ENCODE data around the gene ALG6.

ALG6 gene

DNA sequence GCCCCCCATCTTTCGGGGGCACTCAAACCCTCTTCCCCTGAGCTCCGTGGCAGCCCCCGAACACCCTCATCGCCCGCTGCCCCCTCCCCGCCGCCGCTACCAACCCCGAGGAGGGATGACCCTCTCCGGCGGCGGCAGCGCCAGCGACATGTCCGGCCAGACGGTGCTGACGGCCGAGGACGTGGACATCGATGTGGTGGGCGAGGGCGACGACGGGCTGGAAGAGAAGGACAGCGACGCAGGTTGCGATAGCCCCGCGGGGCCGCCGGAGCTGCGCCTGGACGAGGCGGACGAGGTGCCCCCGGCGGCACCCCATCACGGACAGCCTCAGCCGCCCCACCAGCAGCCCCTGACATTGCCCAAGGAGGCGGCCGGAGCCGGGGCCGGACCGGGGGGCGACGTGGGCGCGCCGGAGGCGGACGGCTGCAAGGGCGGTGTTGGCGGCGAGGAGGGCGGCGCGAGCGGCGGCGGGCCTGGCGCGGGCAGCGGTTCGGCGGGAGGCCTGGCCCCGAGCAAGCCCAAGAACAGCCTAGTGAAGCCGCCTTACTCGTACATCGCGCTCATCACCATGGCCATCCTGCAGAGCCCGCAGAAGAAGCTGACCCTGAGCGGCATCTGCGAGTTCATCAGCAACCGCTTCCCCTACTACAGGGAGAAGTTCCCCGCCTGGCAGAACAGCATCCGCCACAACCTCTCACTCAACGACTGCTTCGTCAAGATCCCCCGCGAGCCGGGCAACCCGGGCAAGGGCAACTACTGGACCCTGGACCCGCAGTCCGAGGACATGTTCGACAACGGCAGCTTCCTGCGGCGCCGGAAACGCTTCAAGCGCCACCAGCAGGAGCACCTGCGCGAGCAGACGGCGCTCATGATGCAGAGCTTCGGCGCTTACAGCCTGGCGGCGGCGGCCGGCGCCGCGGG lies 44.2 kb upstream of the ALG6 start:
- Histone ChIP-seq H3K27me3 (ENCODE audit: control insufficient read depth, insufficient read depth, low read length) (peaks cover 100% of the 10 kb centered on the region), H3K9ac (ENCODE audit: low read length) (peak overlapping the region; percentile 94), H3K27ac (ENCODE audit: low read depth, low read length) (peak overlapping the region; percentile 87; the same call in 1 of the 2 replicates)

DNA sequence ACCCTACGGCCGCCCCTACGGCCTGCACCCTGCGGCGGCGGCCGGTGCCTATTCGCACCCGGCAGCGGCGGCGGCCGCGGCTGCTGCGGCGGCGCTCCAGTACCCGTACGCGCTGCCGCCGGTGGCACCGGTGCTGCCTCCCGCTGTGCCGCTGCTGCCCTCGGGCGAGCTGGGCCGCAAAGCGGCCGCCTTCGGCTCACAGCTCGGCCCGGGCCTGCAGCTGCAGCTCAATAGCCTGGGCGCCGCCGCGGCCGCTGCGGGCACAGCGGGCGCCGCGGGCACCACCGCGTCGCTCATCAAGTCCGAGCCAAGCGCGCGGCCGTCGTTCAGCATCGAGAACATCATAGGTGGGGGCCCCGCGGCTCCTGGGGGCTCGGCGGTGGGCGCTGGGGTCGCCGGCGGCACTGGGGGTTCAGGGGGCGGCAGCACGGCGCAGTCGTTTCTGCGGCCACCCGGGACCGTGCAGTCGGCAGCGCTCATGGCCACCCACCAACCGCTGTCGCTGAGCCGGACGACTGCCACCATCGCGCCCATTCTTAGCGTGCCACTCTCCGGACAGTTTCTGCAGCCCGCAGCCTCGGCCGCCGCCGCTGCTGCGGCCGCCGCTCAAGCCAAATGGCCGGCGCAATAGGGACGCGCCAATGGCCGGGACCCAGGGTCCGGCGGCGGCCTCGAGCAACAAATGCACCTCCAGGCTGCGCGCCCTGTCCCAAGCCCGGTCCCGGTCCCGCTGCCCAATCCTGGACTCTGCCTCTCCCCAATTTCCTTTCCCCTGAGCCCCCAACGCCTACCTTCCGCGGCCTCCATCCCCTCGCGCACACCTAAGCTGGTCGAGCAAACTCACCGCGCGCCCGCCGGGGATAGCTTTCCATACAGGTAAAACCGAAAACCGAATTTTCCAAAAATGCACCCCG lies 43.3 kb upstream of the ALG6 start:
- peak overlapping the region; percentile 92 for H3K4me3 ChIP-seq (ENCODE audit: low read depth, low read length)
- H3K27ac ChIP-seq (ENCODE audit: low read depth, low read length): no peak overlapping the region
- H3K9ac ChIP-seq (ENCODE audit: low read length): peak overlapping the region; percentile 94
- no peaks in the 10 kb centered on the region for H3K9me3 ChIP-seq (ENCODE audit: control insufficient read depth, insufficient read depth, low read depth, low read length)
- peaks cover 29% of the 10 kb centered on the region for H3K4me1 ChIP-seq (ENCODE audit: control insufficient read depth, insufficient read depth, low read length)
- H3K36me3 ChIP-seq (ENCODE audit: control insufficient read depth, insufficient read depth, low read length): no peaks in the 10 kb centered on the region
- H3K27me3 ChIP-seq (ENCODE audit: control insufficient read depth, insufficient read depth, low read length): peaks cover 100% of the 10 kb centered on the region

More for the DNA sequence above, 44.2 kb upstream of the ALG6 start:
- no peaks in the 10 kb centered on the region for H3K36me3 ChIP-seq (ENCODE audit: control insufficient read depth, insufficient read depth, low read length)
- no peaks in the 10 kb centered on the region for H3K9me3 ChIP-seq (ENCODE audit: control insufficient read depth, insufficient read depth, low read depth, low read length)
- H3K4me3 ChIP-seq (ENCODE audit: low read depth, low read length): peak overlapping the region; percentile 92
- peaks cover 27% of the 10 kb centered on the region for H3K4me1 ChIP-seq (ENCODE audit: control insufficient read depth, insufficient read depth, low read length)

DNA sequence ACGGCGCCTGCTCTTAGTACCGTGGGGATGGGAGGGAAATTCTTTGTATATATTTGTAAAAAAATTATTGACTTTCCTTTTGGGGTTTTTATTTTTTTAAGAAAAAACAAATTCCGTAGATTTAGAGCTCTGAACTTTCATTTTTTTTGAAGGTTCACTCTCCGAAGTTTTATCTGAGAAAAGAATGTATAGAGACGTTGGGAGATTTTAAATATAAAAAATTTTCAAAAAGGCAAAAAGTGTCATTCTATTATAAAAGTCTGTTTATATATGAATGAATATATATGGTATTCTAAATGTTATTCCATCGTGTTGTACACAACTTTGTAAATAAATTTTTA lies 42.7 kb upstream of the ALG6 start:
- Histone ChIP-seq H3K4me3 (ENCODE audit: low read depth, low read length) (peak overlapping the region; percentile 92), H3K36me3 (ENCODE audit: control insufficient read depth, insufficient read depth, low read length) (no peaks in the 10 kb centered on the region), H3K27me3 (ENCODE audit: control insufficient read depth, insufficient read depth, low read length) (peaks cover 100% of the 10 kb centered on the region), H3K9ac (ENCODE audit: low read length) (peak overlapping the region; percentile 94), H3K9me3 (ENCODE audit: control insufficient read depth, insufficient read depth, low read depth, low read length) (no peaks in the 10 kb centered on the region), H3K27ac (ENCODE audit: low read depth, low read length) (no peak overlapping the region), H3K4me1 (ENCODE audit: control insufficient read depth, insufficient read depth, low read length) (peaks cover 31% of the 10 kb centered on the region)

DNA sequence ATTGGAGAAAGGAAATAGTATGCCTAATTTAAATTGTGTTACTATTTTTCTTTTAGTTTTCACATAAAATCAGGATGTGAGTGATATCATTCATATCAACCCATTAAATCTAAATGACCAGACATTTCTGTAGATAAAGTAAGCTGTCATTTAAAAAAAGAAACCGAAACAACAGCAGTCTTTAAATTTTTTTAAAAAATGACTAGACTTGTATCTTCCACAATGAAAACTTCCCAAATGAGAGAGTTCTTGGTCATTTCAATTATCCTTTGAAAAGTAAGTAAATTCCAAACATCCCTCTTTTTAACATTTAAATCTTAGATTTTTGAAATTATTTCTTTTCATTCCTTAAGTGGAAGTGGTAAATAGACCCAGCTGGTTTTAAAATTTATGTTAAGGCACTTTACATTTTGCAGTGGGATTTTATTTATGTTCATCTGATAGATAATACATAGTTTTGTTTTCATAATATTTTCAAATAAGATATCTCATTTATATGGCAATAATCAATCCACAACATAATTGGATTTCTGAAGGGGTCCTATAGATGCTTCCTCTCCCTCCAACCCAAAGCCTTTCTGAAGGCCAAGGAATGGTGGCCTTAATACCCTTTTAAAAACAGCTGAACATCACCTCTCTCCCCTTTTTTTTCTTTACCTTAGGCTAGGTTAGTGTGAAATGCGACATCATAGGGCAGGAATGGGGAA lies 42.0 kb upstream of the ALG6 start:
- Histone ChIP-seq H3K9me3 (ENCODE audit: control insufficient read depth, insufficient read depth, low read depth, low read length) (no peaks in the 10 kb centered on the region), H3K36me3 (ENCODE audit: control insufficient read depth, insufficient read depth, low read length) (no peaks in the 10 kb centered on the region), H3K4me3 (ENCODE audit: low read depth, low read length) (peak overlapping the region; percentile 92), H3K4me1 (ENCODE audit: control insufficient read depth, insufficient read depth, low read length) (peaks cover 28% of the 10 kb centered on the region), H3K9ac (ENCODE audit: low read length) (peak overlapping the region; percentile 6), H3K27me3 (ENCODE audit: control insufficient read depth, insufficient read depth, low read length) (peaks cover 100% of the 10 kb centered on the region), H3K27ac (ENCODE audit: low read depth, low read length) (no peak overlapping the region)

DNA sequence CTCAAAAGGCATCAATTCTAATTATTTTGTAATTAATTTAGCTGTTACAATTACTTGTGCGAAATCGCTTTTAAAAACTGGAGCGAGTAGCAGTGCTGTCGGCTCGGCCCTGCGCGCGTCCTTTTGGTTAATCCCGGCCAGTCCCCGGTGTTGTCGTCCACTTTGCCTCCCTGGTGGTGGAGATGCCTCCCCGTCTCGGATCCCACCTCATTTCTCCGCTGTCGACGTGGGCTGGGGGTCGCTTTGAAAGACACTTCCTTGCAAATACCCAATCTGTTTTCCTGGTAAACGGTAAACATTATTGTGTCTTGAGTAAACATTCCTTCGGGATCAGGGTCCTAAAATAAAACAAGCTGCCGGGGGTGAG lies 41.3 kb upstream of the ALG6 start:
- Histone ChIP-seq H3K9me3 (ENCODE audit: control insufficient read depth, insufficient read depth, low read depth, low read length) (no peaks in the 10 kb centered on the region), H3K4me1 (ENCODE audit: control insufficient read depth, insufficient read depth, low read length) (peaks cover 30% of the 10 kb centered on the region), H3K9ac (ENCODE audit: low read length) (peak overlapping the region; percentile 6), H3K27ac (ENCODE audit: low read depth, low read length) (no peak overlapping the region), H3K36me3 (ENCODE audit: control insufficient read depth, insufficient read depth, low read length) (no peaks in the 10 kb centered on the region), H3K4me3 (ENCODE audit: low read depth, low read length) (peak overlapping the region; percentile 92), H3K27me3 (ENCODE audit: control insufficient read depth, insufficient read depth, low read length) (peaks cover 100% of the 10 kb centered on the region)

DNA sequence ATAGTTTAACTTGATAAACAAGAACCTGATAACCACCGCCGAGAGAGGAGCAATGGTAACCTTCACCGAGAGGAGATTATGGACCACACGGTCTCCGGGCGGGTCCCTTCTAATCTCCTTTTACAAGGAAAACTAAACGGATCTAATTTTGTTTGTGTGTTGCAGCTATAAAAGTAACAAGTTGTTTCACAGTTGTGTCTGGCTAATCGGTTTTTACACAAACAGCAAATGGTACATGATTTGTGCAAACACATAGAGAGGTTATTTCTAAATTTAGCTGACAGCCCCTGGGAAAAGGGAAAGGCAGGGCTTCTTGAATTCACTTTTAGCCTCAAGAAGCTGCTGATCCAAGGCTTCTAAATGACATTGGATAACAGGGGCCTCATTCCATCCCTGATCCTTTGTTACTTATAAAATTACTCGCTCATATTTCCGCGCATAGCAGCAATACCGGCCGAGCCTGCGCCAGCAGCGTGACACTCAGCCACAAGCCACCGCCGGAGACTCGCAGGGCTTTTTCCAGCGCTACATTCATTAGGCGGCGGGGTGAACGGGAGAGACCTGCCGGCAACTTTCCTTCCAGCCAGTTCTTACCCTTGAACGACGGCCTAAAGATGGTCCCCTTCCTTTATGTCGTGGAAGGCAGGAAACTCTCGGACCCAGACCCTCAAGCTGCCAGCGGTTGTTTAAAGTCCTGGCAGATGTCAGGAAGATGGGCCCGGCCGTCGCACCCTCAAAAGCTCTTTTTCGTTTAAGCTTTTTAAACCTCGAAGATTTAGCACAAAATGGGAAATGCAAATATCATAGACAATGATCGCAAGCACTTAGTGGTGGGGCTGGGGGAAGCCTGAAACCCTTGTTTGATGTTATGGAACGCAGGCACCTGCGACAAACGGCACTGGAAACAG lies 40.7 kb upstream of the ALG6 start:
- H3K27me3 ChIP-seq (ENCODE audit: control insufficient read depth, insufficient read depth, low read length): peaks cover 100% of the 10 kb centered on the region
- H3K9ac ChIP-seq (ENCODE audit: low read length): peak overlapping the region; percentile 6
- peaks cover 35% of the 10 kb centered on the region for H3K4me1 ChIP-seq (ENCODE audit: control insufficient read depth, insufficient read depth, low read length)
- no peaks in the 10 kb centered on the region for H3K9me3 ChIP-seq (ENCODE audit: control insufficient read depth, insufficient read depth, low read depth, low read length)
- H3K36me3 ChIP-seq (ENCODE audit: control insufficient read depth, insufficient read depth, low read length): no peaks in the 10 kb centered on the region
- H3K27ac ChIP-seq (ENCODE audit: low read depth, low read length): no peak overlapping the region
- H3K4me3 ChIP-seq (ENCODE audit: low read depth, low read length): peak overlapping the region; percentile 92

DNA sequence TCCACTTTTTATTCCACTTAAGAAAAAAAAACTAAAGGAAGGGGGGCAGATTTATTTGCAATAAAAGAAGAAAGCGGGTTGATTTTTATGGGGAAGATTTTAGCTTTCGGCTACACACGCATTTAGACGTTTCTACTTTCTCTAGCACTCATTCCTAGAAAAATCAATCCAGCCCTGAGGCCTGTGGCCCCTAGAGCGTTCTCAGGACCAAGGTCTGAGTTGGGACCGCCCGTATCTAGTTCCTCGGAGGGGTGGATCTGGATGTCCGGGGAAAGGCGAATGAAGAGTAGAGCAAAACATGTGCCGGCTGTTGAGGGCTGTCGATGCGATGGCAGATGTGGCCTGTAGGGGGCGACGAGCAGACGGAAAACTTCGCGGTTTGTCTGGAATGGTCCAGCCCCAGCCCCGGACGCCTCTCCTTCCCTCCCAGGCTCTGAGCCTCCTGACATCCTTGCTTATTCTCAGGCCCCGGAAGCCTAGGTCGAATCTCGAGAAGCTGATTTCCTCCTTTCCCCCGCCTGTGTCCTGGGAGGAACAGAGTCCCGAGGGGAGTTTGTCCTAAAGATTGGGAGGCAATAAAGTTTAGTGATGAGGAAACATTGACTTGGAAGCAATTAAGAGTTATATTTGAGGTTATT lies 39.9 kb upstream of the ALG6 start:
- Histone ChIP-seq H3K36me3 (ENCODE audit: control insufficient read depth, insufficient read depth, low read length) (no peaks in the 10 kb centered on the region), H3K9me3 (ENCODE audit: control insufficient read depth, insufficient read depth, low read depth, low read length) (no peaks in the 10 kb centered on the region), H3K9ac (ENCODE audit: low read length) (no peak overlapping the region), H3K4me1 (ENCODE audit: control insufficient read depth, insufficient read depth, low read length) (peaks cover 40% of the 10 kb centered on the region), H3K27me3 (ENCODE audit: control insufficient read depth, insufficient read depth, low read length) (peaks cover 100% of the 10 kb centered on the region), H3K4me3 (ENCODE audit: low read depth, low read length) (peak overlapping the region; percentile 92), H3K27ac (ENCODE audit: low read depth, low read length) (no peak overlapping the region)

DNA sequence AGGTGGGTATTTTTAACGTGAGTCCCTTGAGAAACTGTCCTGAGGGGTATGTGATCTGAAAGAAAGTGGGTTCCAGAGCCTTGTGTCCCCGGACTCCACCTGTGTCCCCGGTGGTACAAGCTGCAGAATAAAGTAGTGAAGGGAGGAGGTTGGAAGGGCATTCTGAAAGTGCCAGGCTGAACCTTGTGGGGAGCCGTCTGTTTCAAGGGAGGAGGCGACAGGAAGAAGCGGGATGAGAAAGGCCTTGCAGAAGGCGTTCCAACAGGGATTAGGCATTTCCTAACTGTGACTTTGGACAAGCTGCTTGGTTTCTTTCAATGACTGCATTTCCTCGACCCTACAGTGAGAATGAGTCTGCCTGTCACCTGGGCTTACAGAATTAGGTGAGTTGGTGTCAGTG lies 39.3 kb upstream of the ALG6 start:
- H3K27ac ChIP-seq (ENCODE audit: low read depth, low read length): no peak overlapping the region
- no peak overlapping the region for H3K9ac ChIP-seq (ENCODE audit: low read length)
- no peaks in the 10 kb centered on the region for H3K36me3 ChIP-seq (ENCODE audit: control insufficient read depth, insufficient read depth, low read length)
- H3K27me3 ChIP-seq (ENCODE audit: control insufficient read depth, insufficient read depth, low read length): peaks cover 100% of the 10 kb centered on the region
- H3K4me3 ChIP-seq (ENCODE audit: low read depth, low read length): no peak overlapping the region
- no peaks in the 10 kb centered on the region for H3K9me3 ChIP-seq (ENCODE audit: control insufficient read depth, insufficient read depth, low read depth, low read length)
- H3K4me1 ChIP-seq (ENCODE audit: control insufficient read depth, insufficient read depth, low read length): peaks cover 40% of the 10 kb centered on the region

DNA sequence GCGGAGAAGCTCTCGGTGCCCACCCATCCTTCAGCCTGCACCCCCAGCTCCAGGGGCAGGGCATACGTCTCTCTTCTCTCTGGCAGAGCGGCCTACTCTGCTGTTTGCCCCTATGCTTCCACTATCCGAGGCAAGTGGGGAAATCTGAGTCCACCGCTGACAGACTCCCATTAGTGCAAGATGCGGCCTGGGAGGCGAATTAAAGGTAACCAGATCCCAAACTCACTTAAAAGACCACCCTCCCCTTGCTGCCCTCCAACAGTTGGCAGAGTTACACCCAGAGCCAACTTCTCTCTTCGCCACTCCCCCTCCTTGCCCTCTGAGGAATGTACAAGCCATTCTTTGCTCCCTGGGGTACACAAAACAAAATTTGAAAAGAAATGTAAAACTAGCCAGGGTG lies 38.6 kb upstream of the ALG6 start:
- H3K27me3 ChIP-seq (ENCODE audit: control insufficient read depth, insufficient read depth, low read length): peaks cover 100% of the 10 kb centered on the region
- no peaks in the 10 kb centered on the region for H3K36me3 ChIP-seq (ENCODE audit: control insufficient read depth, insufficient read depth, low read length)
- peak overlapping the region; percentile 48; the same call in 1 of the 2 replicates for H3K4me3 ChIP-seq (ENCODE audit: low read depth, low read length)
- H3K9me3 ChIP-seq (ENCODE audit: control insufficient read depth, insufficient read depth, low read depth, low read length): no peaks in the 10 kb centered on the region
- peaks cover 40% of the 10 kb centered on the region for H3K4me1 ChIP-seq (ENCODE audit: control insufficient read depth, insufficient read depth, low read length)
- H3K27ac ChIP-seq (ENCODE audit: low read depth, low read length): no peak overlapping the region
- no peak overlapping the region for H3K9ac ChIP-seq (ENCODE audit: low read length)

All from HUES6 (cell line).